NB4 (cell line): ENCODE results near the gene CARF.

Source experiments
- CTCF ChIP-seq: IDR thresholded peaks from one replicate; pipeline ENCODE4 v1.5.1; 2012; ENCODE audit warnings: low read depth, low read length
- MAX ChIP-seq: IDR thresholded peaks from 2 replicates; pipeline ENCODE4 v1.6.1; 2011; ENCODE audit warnings: low read depth, low read length
- POLR2A ChIP-seq: IDR thresholded peaks from 2 replicates; pipeline ENCODE4 v1.6.1; 2011; ENCODE audit warnings: mild to moderate bottlenecking; ENCODE audit not compliant: insufficient read length; ENCODE audit errors: extremely low read depth

GRCh38 chr2:202934456-202934855 lies 22.4 kb downstream of the CARF start:
- no peak for TF ChIP-seq CTCF
- no peak for TF ChIP-seq POLR2A
- TF ChIP-seq MAX = no peak
